Fibroblast of peridontal ligament (primary cell): ENCODE data around the gene TMEM69.
A peak's percentile ranks its signal among the peaks of the same experiment; 100 is the strongest.
"Not testable (repeated sequence)": the region's sequence is repeated elsewhere in the genome, so short reads cannot be mapped to it uniquely, and the experiment has no call there.

Experiments
- DNase-seq: peaks from one replicate; pipeline ENCODE4 v3.0.0-alpha.2; 2010; ENCODE audit errors: extremely low read depth

The TMEM69 gene

DNA sequence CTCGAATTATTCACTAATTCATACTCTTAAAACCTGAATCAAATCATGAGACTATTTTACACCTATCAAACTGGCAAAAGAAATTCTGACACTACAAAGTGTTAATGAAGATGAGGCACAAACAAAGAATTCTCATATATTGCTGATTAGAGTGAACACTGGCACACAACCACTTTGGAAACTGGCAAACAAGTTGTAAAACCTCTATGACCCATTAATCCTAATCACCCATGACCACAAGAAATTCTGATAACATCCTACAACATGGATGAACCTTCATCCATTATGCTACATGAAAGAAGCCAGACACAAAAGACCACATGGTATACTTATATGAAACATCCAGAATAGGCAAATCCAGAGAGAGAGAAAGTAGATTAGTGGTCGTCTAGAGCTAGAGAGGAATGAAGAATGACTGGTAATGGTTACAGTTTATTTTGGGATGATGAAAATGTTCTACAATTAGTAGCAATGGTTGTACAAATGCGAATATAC, 10.2 kb upstream of the TMEM69 start:
- DNase-seq = no peak

GRCh38 chr1:45678489-45678888, 9.5 kb upstream of the TMEM69 start:
- DNase-seq = no peak

- DNase-seq = peak; percentile 34
Measured at GRCh38 chr1:45679123-45679522, 8.9 kb upstream of the TMEM69 start.

DNA sequence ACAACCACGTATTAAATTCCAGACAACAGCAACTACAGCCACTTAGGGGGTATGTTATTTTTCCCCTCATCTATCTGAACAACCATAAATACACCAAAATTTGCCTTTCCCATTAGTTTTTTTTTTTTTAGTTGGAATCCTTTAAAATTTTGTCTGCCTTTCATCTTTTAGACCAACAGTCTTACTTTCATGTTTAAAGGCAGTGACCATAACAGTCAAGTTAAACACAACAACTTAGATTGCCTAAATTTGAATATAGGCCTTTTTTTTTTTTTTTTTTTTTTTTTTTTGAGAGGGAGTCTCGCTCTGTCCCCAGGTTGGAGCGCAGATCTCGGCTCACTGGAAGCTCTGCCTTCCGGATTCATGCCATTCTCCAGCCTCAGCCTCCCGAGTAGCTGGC, 5.0 kb upstream of the TMEM69 start:
- DNase-seq = no peak

GRCh38 chr1:45684402-45684801, 3.6 kb upstream of the TMEM69 start:
- DNase-seq = no peak

DNA sequence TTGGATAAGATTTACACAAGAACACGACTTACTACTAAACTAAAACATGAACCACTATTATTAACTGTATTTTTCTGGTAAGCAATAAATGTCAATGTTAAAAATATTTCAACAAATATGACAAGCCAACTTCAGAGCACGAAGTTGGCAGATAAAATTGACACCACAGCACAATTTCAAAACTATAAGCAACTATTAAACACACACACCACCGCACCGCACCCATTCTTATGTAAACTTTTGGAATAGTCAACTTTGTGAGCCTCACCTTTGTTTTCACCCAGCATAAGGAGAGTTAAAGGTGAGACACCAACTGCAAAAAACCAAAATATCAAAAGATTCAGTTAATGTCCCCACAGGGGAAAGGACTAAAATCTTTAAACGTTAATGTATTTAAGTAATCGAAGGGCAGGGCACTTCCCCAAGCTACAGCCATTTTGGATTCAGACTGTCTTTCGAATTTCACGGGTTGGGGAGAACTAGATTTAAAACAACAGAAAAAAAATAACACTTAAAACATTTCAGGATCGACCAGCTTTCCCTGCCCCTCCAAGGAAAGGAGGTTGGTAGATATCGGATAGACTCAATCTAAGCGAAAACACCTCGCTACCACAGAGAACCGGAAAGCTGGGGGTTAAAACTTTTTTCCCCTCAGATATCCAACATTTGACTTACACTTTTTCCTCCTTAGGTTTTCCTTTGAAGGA, 2.5 kb upstream of the TMEM69 start:
- peak; percentile 29 for DNase-seq

DNA sequence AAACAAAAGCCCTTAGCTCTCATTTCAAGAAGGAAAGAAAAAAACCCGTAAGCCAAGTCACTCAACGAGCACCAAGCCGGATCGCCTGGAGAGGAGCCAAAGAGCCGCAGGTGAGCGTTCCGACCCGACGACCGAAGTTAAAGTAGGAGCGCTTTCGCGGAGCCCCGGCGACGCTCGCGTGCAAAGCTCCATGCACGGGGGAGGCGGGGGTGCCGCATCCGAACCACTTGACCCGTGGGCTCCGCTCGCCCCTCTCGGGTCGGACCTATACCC, 2.0 kb upstream of the TMEM69 start:
- DNase-seq = no peak

- DNase-seq = peak; percentile 96
Measured at GRCh38 chr1:45686288-45687013, 1.5 kb upstream of the TMEM69 start, which contains the start of gene GPBP1L1. Gene GPBP1L1, minus strand, starts transcription at chr1:45686533. Its CDS starts 27,446 bp downstream, at chr1:45659087.

GRCh38 chr1:45687014-45687753, 797 bp upstream of the TMEM69 start:
- DNase-seq = peak; percentile 98

- DNase-seq = not testable (repeated sequence)
Measured at GRCh38 chr1:45693811-45694210, 5.8 kb downstream of the TMEM69 start.

GRCh38 chr1:45694823-45695222, 6.8 kb downstream of the TMEM69 start:
- no peak for DNase-seq

DNA sequence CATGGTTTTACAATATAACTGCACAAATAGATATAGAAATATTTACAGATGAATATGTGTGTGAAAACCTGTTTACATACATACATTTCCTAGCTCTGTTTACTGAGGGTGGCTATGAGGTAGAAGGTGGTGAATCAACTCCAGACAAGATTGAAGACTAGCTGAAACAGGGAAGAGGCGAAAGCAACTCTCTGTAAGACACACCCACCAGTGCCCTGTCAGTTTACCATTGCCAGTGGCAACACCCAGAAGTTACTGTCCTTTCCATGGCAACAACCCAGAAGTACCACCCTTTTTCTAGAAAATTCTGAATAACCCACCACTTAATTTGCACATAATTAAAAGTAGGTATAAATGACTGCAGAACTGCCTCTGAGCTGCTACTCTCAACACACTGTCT, 16.7 kb downstream of the TMEM69 start:
- no peak for DNase-seq

GRCh38 chr1:45713711-45714110, 25.7 kb downstream of the TMEM69 start:
- no peak for DNase-seq

GRCh38 chr1:45716700-45717099, 28.7 kb downstream of the TMEM69 start:
- no peak for DNase-seq

DNA sequence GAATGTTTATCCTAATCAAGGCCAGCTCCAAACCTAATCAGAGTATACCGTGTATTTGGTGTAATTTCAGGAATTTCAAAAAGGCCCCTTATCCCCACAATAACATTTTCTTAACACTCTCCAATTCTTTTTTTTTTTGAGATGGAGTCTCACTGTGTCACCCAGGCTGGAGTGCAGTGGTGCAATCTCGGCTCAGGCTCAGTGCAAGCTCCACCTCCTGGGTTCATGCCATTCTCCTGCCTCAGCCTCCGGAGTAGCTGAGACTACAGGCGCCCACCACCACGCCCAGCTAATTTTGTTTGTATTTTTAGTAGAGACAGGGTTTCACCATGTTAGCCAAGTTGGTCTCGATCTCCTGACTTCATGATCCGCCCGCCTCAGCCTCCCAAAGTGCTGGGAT, 29.4 kb downstream of the TMEM69 start:
- DNase-seq = peak; percentile 38

DNA sequence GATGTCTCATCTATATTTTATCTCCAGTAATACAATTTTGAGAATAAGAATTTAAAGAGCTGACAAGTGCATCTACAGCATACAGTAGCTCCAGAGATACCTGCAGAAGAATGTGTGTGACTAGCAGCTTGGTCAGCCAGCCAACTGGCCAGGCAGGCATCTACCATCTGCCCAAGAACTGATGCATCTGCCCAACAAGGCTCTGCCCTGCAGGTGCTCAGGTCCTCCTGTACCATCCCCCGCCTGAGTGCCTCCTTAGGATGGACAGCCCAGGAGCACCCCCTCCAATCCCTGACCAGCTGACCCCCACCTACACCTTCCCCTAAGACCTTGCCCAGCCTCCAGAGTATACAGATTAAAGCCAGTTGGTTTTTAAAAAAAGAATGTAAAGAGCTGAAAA, 30.3 kb downstream of the TMEM69 start:
- no peak for DNase-seq

- DNase-seq = peak; percentile 77
Measured at GRCh38 chr1:45721207-45721606, 33.2 kb downstream of the TMEM69 start.

GRCh38 chr1:45722809-45723208, 34.8 kb downstream of the TMEM69 start:
- DNase-seq = peak; percentile 35

DNA sequence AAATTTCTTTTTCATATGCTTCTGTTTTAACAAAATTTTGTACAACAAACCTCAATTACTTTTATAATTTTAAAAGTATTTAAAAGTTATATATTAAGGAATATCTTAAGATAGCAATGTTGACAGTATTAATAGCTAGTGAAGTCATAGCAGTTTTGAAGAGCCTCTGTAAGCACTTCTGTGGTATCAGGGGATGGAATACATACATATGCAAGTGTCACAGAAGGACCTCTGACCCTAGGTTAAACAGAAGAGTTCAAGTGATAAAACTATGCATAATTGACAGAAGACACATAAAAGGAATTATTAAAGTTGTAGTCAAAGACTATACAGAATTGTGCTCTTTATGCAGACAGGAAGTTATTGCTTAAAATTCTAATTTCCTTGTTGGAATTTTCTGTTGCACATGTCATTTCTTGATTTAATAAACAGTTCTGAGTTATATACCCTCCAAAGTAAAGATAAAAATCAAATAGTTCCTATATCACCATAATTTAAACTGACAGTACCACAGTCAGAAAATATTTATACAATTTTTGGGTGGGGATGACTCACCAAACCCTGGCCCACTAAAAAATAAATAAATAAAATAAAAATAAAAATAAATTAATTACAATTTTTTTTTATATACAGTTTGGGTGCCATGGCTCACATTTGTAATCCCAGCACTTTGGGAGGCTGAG, 35.4 kb downstream of the TMEM69 start:
- no peak for DNase-seq

GRCh38 chr1:45726007-45726406, 38.0 kb downstream of the TMEM69 start:
- not testable (repeated sequence) for DNase-seq

- DNase-seq = no peak
Measured at GRCh38 chr1:45730075-45730779, 42.2 kb downstream of the TMEM69 start.
